Measurements from ENCODE around the gene MFF. TPM values are rescaled to one million over a fixed set of nuclear protein-coding genes. Genes with fewer than 3 reads are reported as not detected.

MFF gene
- polyA plus RNA-seq, 1 of the 3 experiments (the other 2 are of a cell fraction): 51.0 TPM

GRCh38 chr2:227389661-227390060 is 64.6 kb downstream of the MFF start:
- H3K36me3 ChIP-seq (replicated peaks in 1 of 2; ENCODE audit: control insufficient read depth in 1 of 2, insufficient read depth in 2 of 2, low read length in 1 of 2): no peaks in the 10 kb centered on the region
- H3K9ac ChIP-seq: no peak overlapping the region
- no peaks in the 10 kb centered on the region for H3K79me2 ChIP-seq (ENCODE audit: insufficient read depth)
- no peaks in the 10 kb centered on the region for H4K20me1 ChIP-seq (ENCODE audit: insufficient read depth)
- ChIA-PET CTCF (interaction anchor here (1.9 kb wide), 2 partner anchors 16 to 377 kb away, joined by 5 to 8 read pairs; no protein-coding TSS in a partner anchor), POLR2A (no interaction called here)
- 93% methylated on average over 7 of the region's 7 CpGs for WGBS (ENCODE audit: low lambda C conversion rate)
- no peak overlapping the region for H3K27ac ChIP-seq (ENCODE audit: low read depth in 2 of 2, low read length in 1 of 2)
- no peak overlapping the region for H3K4me3 ChIP-seq (ENCODE audit: low read depth in 2 of 2, low read length in 1 of 2)
- TF ChIP-seq FOXJ3 (CRISPR knock-in tag; IDR thresholded peaks at IDR 0.05): no peak
- TF ChIP-seq CTCF (IDR thresholded peaks at IDR 0.05): no peak
- TF ChIP-seq PBX3 (IDR thresholded peaks at IDR 0.05): no peak
- no peak for TF ChIP-seq USF2 (IDR thresholded peaks at IDR 0.05; ENCODE audit: borderline replicate concordance, low read depth, low read length)
- TF ChIP-seq TCF12 (IDR thresholded peaks at IDR 0.05): no peak
- no peak for TF ChIP-seq TEAD4 (IDR thresholded peaks at IDR 0.05; ENCODE audit: borderline replicate concordance, insufficient read depth)
- TF ChIP-seq MEF2A (IDR thresholded peaks at IDR 0.05; ENCODE audit: borderline replicate concordance, low read depth): no peak
- no peak for TF ChIP-seq ELF1 (IDR thresholded peaks at IDR 0.05)
- no peak for TF ChIP-seq SMC3 (IDR thresholded peaks at IDR 0.05; ENCODE audit: low read depth, low read length)
- no peak for TF ChIP-seq EP300 (IDR thresholded peaks at IDR 0.05; ENCODE audit: borderline replicate concordance in 1 of 2, low read depth in 1 of 2, low read length in 1 of 2)
- no peak for TF ChIP-seq GABPA (IDR thresholded peaks at IDR 0.05; ENCODE audit: low read depth)
- no peak for TF ChIP-seq YY1 (IDR thresholded peaks at IDR 0.05; ENCODE audit: low read depth)
- TF ChIP-seq MAX (IDR thresholded peaks at IDR 0.05; ENCODE audit: low read depth): no peak
- TF ChIP-seq CHD2 (IDR thresholded peaks at IDR 0.05; ENCODE audit: low read length, partially characterized antibody): no peak
- no peak for TF ChIP-seq REST (IDR thresholded peaks at IDR 0.05; ENCODE audit: low read depth, low read length)
- TF ChIP-seq JUND (IDR thresholded peaks at IDR 0.05): no peak
- TF ChIP-seq RAD21 (IDR thresholded peaks at IDR 0.05; ENCODE audit: low read length): no peak
- H3K4me2 ChIP-seq: no peak overlapping the region
- no peaks in the 10 kb centered on the region for H3K9me2 ChIP-seq
- no peaks in the 10 kb centered on the region for H3K27me3 ChIP-seq (ENCODE audit: insufficient read depth)
- no peak for DNase-seq
- no peaks in the 10 kb centered on the region for H3F3A ChIP-seq (replicated peaks; ENCODE audit: insufficient read depth)
- H3K9me3 ChIP-seq: 0 out of 2 replicates have a peak, but pooled peaks cover 8% of the 10 kb centered on the region
- no peak overlapping the region for H2AFZ ChIP-seq (ENCODE audit: low read depth)
- no peaks in the 10 kb centered on the region for H3K4me1 ChIP-seq (ENCODE audit: control insufficient read depth in 1 of 2, insufficient read depth in 2 of 2, low read depth in 1 of 2, low read length in 1 of 2)
